Endothelial cell of umbilical vein (primary cell): ENCODE measurements around the gene PHLPP2.

Source experiments
- CTCF ChIP-seq, 2 donors: IDR thresholded peaks; 1 replicate in 1 of 2; 2 replicates in 1 of 2; pipeline ENCODE4 v1.5.1; 2011; ENCODE audit warnings: low read length in 2 of 2, mild to moderate bottlenecking in 2 of 2, moderate library complexity in 2 of 2, control low read depth in 1 of 2, inconsistent platforms in 1 of 2, low read depth in 1 of 2; ENCODE audit not compliant: insufficient read depth in 1 of 2; ENCODE audit errors: extremely low read depth in 1 of 2
- EZH2 ChIP-seq: IDR thresholded peaks from 2 replicates; pipeline ENCODE4 v1.6.1; 2012; ENCODE audit warnings: borderline replicate concordance, low read depth, mild to moderate bottlenecking, moderate library complexity, low read length, inconsistent platforms; ENCODE audit not compliant: severe bottlenecking
- FOS ChIP-seq: IDR thresholded peaks from 2 replicates; pipeline ENCODE4 v1.6.1; 2011; ENCODE audit warnings: mild to moderate bottlenecking, low read length, moderate library complexity, borderline replicate concordance; ENCODE audit not compliant: insufficient read depth
- GATA2 ChIP-seq: IDR thresholded peaks from 2 replicates; pipeline ENCODE4 v1.7.0; 2011; ENCODE audit warnings: low read depth, mild to moderate bottlenecking, moderate library complexity, mixed read lengths, low read length; ENCODE audit not compliant: insufficient read length, insufficient read depth
- MAX ChIP-seq: IDR thresholded peaks from 2 replicates; pipeline ENCODE4 v1.6.1; 2011; ENCODE audit not compliant: insufficient read depth, insufficient read length
- MYC ChIP-seq: IDR thresholded peaks from one replicate; pipeline ENCODE4 v1.6.1; 2011; ENCODE audit warnings: mild to moderate bottlenecking, low read depth, low read length
- POLR2A ChIP-seq: IDR thresholded peaks from 2 replicates; pipeline ENCODE4 v1.6.1; 2012; ENCODE audit warnings: low read depth, mild to moderate bottlenecking, control low read depth, low read length
- POLR2AphosphoS5 ChIP-seq: IDR thresholded peaks from 2 replicates; pipeline ENCODE4 v1.6.1; 2012; ENCODE audit warnings: low read depth, mild to moderate bottlenecking, control low read depth, low read length, moderate library complexity; ENCODE audit not compliant: insufficient read depth

GRCh38 chr16:71754652-71755051 is 30.2 kb upstream of the PHLPP2 start:
- TF ChIP-seq CTCF (IDR thresholded peaks at IDR 0.05; ENCODE audit: extremely low read depth in 1 of 2, insufficient read depth in 1 of 2, low read depth in 1 of 2, low read length in 2 of 2) (no peak), EZH2 (no peak), POLR2AphosphoS5 (no peak), POLR2A (no peak), MAX (no peak), FOS (no peak), GATA2 (no peak), MYC (no peak)
